ENCODE results near the gene PLEKHA6. TPM values are rescaled to one million over a fixed set of nuclear protein-coding genes. Genes with fewer than 3 reads are reported as not detected.

Gene PLEKHA6
- polyA plus RNA-seq, 3 donors, result 0.08 TPM; not detected in 1

DNA sequence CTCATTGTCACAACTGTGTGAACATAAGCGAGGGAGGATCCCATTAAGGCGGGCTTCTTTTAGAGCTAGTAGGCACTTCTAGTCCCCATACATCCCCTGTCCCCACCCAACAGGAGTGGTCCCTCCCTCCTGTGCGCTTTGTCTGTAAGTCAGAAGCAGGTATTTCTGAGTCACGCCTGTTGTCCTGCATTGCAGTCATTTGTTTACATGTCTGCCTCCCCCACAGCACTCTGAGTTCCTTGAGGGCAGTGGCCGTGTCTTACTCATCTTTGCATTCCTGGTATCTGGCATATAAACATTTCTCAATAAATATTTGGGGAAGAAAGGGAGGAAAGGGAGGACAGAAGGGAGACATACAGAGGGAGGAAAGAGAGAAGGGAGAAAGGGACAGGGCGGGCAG is 40.3 kb downstream of the PLEKHA6 start:
- no peak overlapping the region for H3K27ac ChIP-seq (ENCODE audit: low read depth in 1 of 2, low read length in 2 of 2)
- H3K4me2 ChIP-seq (replicated peaks; ENCODE audit: extremely low read depth, low read length, poor library complexity, severe bottlenecking), result no peak overlapping the region
- no peaks in the 10 kb centered on the region for H3K36me3 ChIP-seq (replicated peaks in 1 of 2; ENCODE audit: control insufficient read depth in 1 of 2, insufficient read depth in 2 of 2, low read length in 2 of 2)
- H4K20me1 ChIP-seq (ENCODE audit: insufficient read depth, low read length), result no peaks in the 10 kb centered on the region
- no peaks in the 10 kb centered on the region for H3K27me3 ChIP-seq (ENCODE audit: control insufficient read depth in 2 of 2, insufficient read depth in 2 of 2, low read length in 2 of 2)
- no peak overlapping the region for H2AFZ ChIP-seq (ENCODE audit: insufficient read depth, low read depth, low read length, poor library complexity, severe bottlenecking)
- no peak for DNase-seq
- H3K9ac ChIP-seq (ENCODE audit: insufficient read depth, low read length, poor library complexity, severe bottlenecking), result no peak overlapping the region
- 91% methylated on average over 3 of the region's 6 CpGs for WGBS (ENCODE audit: insufficient coverage)
- no peaks in the 10 kb centered on the region for H3K4me1 Mint-ChIP-seq
- no peak overlapping the region for H3K4me3 ChIP-seq (replicated peaks in 1 of 3; ENCODE audit: low read depth in 2 of 3, low read length in 3 of 3)
- peaks cover 0 to 2% (median 0%) of the 10 kb centered on the region in 7 donors for H3K9me3 Mint-ChIP-seq
- H3K27me3 Mint-ChIP-seq (ENCODE audit: low read depth in 3 of 3), result peaks cover 2 to 10% (median 4%) of the 10 kb centered on the region in 3 donors
- TF ChIP-seq, protein P1, sequence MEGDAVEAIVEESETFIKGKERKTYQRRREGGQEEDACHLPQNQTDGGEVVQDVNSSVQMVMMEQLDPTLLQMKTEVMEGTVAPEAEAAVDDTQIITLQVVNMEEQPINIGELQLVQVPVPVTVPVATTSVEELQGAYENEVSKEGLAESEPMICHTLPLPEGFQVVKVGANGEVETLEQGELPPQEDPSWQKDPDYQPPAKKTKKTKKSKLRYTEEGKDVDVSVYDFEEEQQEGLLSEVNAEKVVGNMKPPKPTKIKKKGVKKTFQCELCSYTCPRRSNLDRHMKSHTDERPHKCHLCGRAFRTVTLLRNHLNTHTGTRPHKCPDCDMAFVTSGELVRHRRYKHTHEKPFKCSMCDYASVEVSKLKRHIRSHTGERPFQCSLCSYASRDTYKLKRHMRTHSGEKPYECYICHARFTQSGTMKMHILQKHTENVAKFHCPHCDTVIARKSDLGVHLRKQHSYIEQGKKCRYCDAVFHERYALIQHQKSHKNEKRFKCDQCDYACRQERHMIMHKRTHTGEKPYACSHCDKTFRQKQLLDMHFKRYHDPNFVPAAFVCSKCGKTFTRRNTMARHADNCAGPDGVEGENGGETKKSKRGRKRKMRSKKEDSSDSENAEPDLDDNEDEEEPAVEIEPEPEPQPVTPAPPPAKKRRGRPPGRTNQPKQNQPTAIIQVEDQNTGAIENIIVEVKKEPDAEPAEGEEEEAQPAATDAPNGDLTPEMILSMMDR (IDR thresholded peaks at IDR 0.05), result no peak
- no peaks in the 10 kb centered on the region for H3K79me2 ChIP-seq (ENCODE audit: insufficient read depth, low read length)
- intact Hi-C loops (cut with micrococcal nuclease), result no loop called here
- no peak overlapping the region for H3K27ac Mint-ChIP-seq
- H3K9me3 ChIP-seq (replicated peaks in 1 of 2; ENCODE audit: control insufficient read depth in 1 of 2, insufficient read depth in 1 of 2, low read length in 2 of 2), result no peaks in the 10 kb centered on the region
- no peaks in the 10 kb centered on the region for H3K36me3 Mint-ChIP-seq
- H3K4me1 ChIP-seq (ENCODE audit: control insufficient read depth in 1 of 2, insufficient read depth in 2 of 2, low read length in 2 of 2), result no peaks in the 10 kb centered on the region
- H3K4me3 Mint-ChIP-seq, result no peak overlapping the region

GRCh38 chr1:204319027-204319426 is 40.7 kb downstream of the PLEKHA6 start:
- H3K9me3 Mint-ChIP-seq, result peaks cover 0 to 2% (median 0%) of the 10 kb centered on the region in 7 donors
- no peak for DNase-seq
- Histone ChIP-seq H3K27me3 (ENCODE audit: control insufficient read depth in 2 of 2, insufficient read depth in 2 of 2, low read length in 2 of 2) (no peaks in the 10 kb centered on the region), H2AFZ (ENCODE audit: insufficient read depth, low read depth, low read length, poor library complexity, severe bottlenecking) (no peak overlapping the region), H3K4me1 (ENCODE audit: control insufficient read depth in 1 of 2, insufficient read depth in 2 of 2, low read length in 2 of 2) (no peaks in the 10 kb centered on the region), H3K79me2 (ENCODE audit: insufficient read depth, low read length) (no peaks in the 10 kb centered on the region), H4K20me1 (ENCODE audit: insufficient read depth, low read length) (no peaks in the 10 kb centered on the region), H3K9me3 (replicated peaks in 1 of 2; ENCODE audit: control insufficient read depth in 1 of 2, insufficient read depth in 1 of 2, low read length in 2 of 2) (no peaks in the 10 kb centered on the region), H3K27ac (ENCODE audit: low read depth in 1 of 2, low read length in 2 of 2) (no peak overlapping the region), H3K4me3 (replicated peaks in 1 of 3; ENCODE audit: low read depth in 2 of 3, low read length in 3 of 3) (no peak overlapping the region), H3K36me3 (replicated peaks in 1 of 2; ENCODE audit: control insufficient read depth in 1 of 2, insufficient read depth in 2 of 2, low read length in 2 of 2) (no peaks in the 10 kb centered on the region), H3K4me2 (replicated peaks; ENCODE audit: extremely low read depth, low read length, poor library complexity, severe bottlenecking) (no peak overlapping the region), H3K9ac (ENCODE audit: insufficient read depth, low read length, poor library complexity, severe bottlenecking) (no peak overlapping the region)
- H3K36me3 Mint-ChIP-seq, result no peaks in the 10 kb centered on the region
- TF ChIP-seq, protein P1 (IDR thresholded peaks at IDR 0.05), result no peak
- H3K4me3 Mint-ChIP-seq, result no peak overlapping the region
- intact Hi-C loops (cut with micrococcal nuclease), result no loop called here
- WGBS (ENCODE audit: insufficient coverage), result 92% methylated on average over 2 of the region's 5 CpGs
- peaks cover 2 to 9% (median 5%) of the 10 kb centered on the region in 3 donors for H3K27me3 Mint-ChIP-seq (ENCODE audit: low read depth in 3 of 3)
- no peak overlapping the region for H3K27ac Mint-ChIP-seq
- H3K4me1 Mint-ChIP-seq, result no peaks in the 10 kb centered on the region

Data from CD14-positive monocyte (primary cell).